ENCODE results near the gene PDPK1. TPM values are rescaled to one million over a fixed set of nuclear protein-coding genes. Genes with fewer than 3 reads are reported as not detected.
A peak's percentile ranks its signal among the peaks of the same experiment; 100 is the strongest.
"Not testable (repeated sequence)": the region's sequence is repeated elsewhere in the genome, so short reads cannot be mapped to it uniquely, and the experiment has no call there.

PDPK1 gene
- total and polyA plus RNA-seq, 2 donors (not counting 1 experiment from before 2014, with no cell fraction given): 25.9 to 30.7 TPM

DNA sequence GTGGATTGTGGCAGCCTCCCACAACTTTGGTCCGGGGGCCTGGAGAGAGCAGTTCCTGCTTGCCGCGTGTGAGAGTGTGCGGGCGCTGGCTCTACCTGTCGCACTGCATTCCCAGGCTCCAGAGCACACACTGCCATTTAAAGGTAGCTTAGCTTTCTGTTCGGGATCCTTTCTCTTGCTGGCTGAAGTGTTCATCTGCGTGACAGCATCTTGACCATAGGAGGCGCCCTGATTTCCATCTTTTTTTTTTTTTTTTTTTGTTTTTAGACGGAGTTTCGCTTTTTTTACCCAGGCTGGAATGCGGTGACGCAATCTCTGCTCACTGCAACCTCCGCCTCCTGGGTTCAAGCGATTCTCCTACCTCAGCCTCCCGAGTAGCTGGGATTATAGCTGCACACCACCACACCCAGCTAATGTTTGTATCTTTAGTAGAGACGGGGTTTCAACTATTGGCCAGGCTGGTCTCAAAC is 13.6 kb downstream of the PDPK1 start:
- not testable (repeated sequence) for H4K20me1 ChIP-seq (ENCODE audit: control insufficient read depth, extremely low read depth, insufficient read depth, low read length); H3K79me2 ChIP-seq (ENCODE audit: control insufficient read depth, insufficient read depth, low read length); H3K4me1 ChIP-seq (ENCODE audit: control insufficient read depth, extremely low read depth, insufficient read depth, low read length); H2AFZ ChIP-seq (ENCODE audit: low read length); H3K27me3 ChIP-seq (ENCODE audit: control insufficient read depth, insufficient read depth, low read length); H3K4me2 ChIP-seq (ENCODE audit: extremely low read depth, insufficient read depth, low read length); H3K27ac ChIP-seq (ENCODE audit: insufficient read depth, low read length); H3K9ac ChIP-seq (ENCODE audit: insufficient read depth, low read length); H3K9me3 ChIP-seq (ENCODE audit: control insufficient read depth, insufficient read depth, low read depth, low read length); H3K4me3 ChIP-seq (replicated peaks in 1 of 4; ENCODE audit: control extremely low read depth in 1 of 4, insufficient read depth in 1 of 4, low read depth in 3 of 4, low read length in 4 of 4); H3K36me3 ChIP-seq (ENCODE audit: control insufficient read depth, insufficient read depth, low read length)
- DNase-seq (ENCODE audit: low read depth in 2 of 2): peak in 1 of 2 donors; percentile 41
- TF ChIP-seq, protein P1, sequence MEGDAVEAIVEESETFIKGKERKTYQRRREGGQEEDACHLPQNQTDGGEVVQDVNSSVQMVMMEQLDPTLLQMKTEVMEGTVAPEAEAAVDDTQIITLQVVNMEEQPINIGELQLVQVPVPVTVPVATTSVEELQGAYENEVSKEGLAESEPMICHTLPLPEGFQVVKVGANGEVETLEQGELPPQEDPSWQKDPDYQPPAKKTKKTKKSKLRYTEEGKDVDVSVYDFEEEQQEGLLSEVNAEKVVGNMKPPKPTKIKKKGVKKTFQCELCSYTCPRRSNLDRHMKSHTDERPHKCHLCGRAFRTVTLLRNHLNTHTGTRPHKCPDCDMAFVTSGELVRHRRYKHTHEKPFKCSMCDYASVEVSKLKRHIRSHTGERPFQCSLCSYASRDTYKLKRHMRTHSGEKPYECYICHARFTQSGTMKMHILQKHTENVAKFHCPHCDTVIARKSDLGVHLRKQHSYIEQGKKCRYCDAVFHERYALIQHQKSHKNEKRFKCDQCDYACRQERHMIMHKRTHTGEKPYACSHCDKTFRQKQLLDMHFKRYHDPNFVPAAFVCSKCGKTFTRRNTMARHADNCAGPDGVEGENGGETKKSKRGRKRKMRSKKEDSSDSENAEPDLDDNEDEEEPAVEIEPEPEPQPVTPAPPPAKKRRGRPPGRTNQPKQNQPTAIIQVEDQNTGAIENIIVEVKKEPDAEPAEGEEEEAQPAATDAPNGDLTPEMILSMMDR (conservative IDR thresholded peaks at IDR 0.05 in 1 of 2, IDR thresholded peaks at IDR 0.05 in 1 of 2; ENCODE audit: low read depth in 1 of 2, low read length in 2 of 2): peak in 1 of 2 donors; percentile 15

GRCh38 chr16:2554709-2555425 is 17.0 kb downstream of the PDPK1 start:
- H3K9me3 ChIP-seq (ENCODE audit: control insufficient read depth, insufficient read depth, low read depth, low read length); H3K9ac ChIP-seq (ENCODE audit: insufficient read depth, low read length); H2AFZ ChIP-seq (ENCODE audit: low read length); H3K4me1 ChIP-seq (ENCODE audit: control insufficient read depth, extremely low read depth, insufficient read depth, low read length); H3K36me3 ChIP-seq (ENCODE audit: control insufficient read depth, insufficient read depth, low read length); H3K79me2 ChIP-seq (ENCODE audit: control insufficient read depth, insufficient read depth, low read length); H3K27ac ChIP-seq (ENCODE audit: insufficient read depth, low read length); H3K4me3 ChIP-seq (replicated peaks in 1 of 4; ENCODE audit: control extremely low read depth in 1 of 4, insufficient read depth in 1 of 4, low read depth in 3 of 4, low read length in 4 of 4); H4K20me1 ChIP-seq (ENCODE audit: control insufficient read depth, extremely low read depth, insufficient read depth, low read length); H3K27me3 ChIP-seq (ENCODE audit: control insufficient read depth, insufficient read depth, low read length); DNase-seq (ENCODE audit: low read depth in 2 of 2); H3K4me2 ChIP-seq (ENCODE audit: extremely low read depth, insufficient read depth, low read length): not testable (repeated sequence)

- H3K4me1 ChIP-seq (ENCODE audit: control insufficient read depth, extremely low read depth, insufficient read depth, low read length); H3K4me3 ChIP-seq (replicated peaks in 1 of 4; ENCODE audit: control extremely low read depth in 1 of 4, insufficient read depth in 1 of 4, low read depth in 3 of 4, low read length in 4 of 4); H3K79me2 ChIP-seq (ENCODE audit: control insufficient read depth, insufficient read depth, low read length); H3K36me3 ChIP-seq (ENCODE audit: control insufficient read depth, insufficient read depth, low read length); H3K9me3 ChIP-seq (ENCODE audit: control insufficient read depth, insufficient read depth, low read depth, low read length); H3K27ac ChIP-seq (ENCODE audit: insufficient read depth, low read length); DNase-seq (ENCODE audit: low read depth in 2 of 2); H3K9ac ChIP-seq (ENCODE audit: insufficient read depth, low read length); H2AFZ ChIP-seq (ENCODE audit: low read length); H4K20me1 ChIP-seq (ENCODE audit: control insufficient read depth, extremely low read depth, insufficient read depth, low read length); H3K27me3 ChIP-seq (ENCODE audit: control insufficient read depth, insufficient read depth, low read length); H3K4me2 ChIP-seq (ENCODE audit: extremely low read depth, insufficient read depth, low read length): not testable (repeated sequence)
Observed at GRCh38 chr16:2557150-2557549, 19.3 kb downstream of the PDPK1 start.

DNA sequence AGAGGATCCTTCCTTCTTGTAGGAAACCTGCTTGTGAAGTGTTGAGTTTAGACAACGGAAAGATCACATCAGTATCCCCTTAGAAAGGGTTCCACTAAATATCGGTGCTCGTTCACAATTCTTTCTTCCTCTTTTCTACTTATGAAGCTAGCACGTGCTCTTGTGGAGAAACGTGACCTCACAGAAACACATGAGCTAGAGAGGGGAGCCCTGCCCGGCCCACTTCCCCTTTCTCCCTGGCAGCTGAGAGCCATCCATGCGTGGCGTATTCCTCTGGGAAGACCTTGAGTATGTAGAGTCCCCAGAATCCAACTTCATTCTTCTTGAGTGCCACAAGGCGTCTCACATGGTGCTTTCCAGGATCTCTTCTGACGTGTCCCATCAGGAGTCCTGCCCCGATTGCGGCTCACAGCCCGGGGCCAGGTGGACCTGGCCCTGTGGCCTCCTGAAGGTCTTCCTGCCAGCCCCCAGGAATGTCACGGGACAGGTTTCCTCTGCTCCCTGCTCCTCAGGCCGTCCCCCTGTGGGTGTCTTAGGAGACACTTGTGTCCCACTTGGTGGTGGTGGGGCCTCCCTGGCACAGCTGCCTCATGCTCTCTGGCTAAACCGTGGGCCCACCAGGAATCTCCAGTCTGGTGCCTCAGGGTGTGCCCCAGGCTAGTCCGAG is 22.4 kb downstream of the PDPK1 start:
- not testable (repeated sequence) for H3K79me2 ChIP-seq (ENCODE audit: control insufficient read depth, insufficient read depth, low read length); H3K9me3 ChIP-seq (ENCODE audit: control insufficient read depth, insufficient read depth, low read depth, low read length); H4K20me1 ChIP-seq (ENCODE audit: control insufficient read depth, extremely low read depth, insufficient read depth, low read length); H3K4me1 ChIP-seq (ENCODE audit: control insufficient read depth, extremely low read depth, insufficient read depth, low read length); H3K4me3 ChIP-seq (replicated peaks in 1 of 4; ENCODE audit: control extremely low read depth in 1 of 4, insufficient read depth in 1 of 4, low read depth in 3 of 4, low read length in 4 of 4); H3K4me2 ChIP-seq (ENCODE audit: extremely low read depth, insufficient read depth, low read length); H3K9ac ChIP-seq (ENCODE audit: insufficient read depth, low read length); H3K36me3 ChIP-seq (ENCODE audit: control insufficient read depth, insufficient read depth, low read length); DNase-seq (ENCODE audit: low read depth in 2 of 2); H2AFZ ChIP-seq (ENCODE audit: low read length); H3K27me3 ChIP-seq (ENCODE audit: control insufficient read depth, insufficient read depth, low read length); H3K27ac ChIP-seq (ENCODE audit: insufficient read depth, low read length)
